Measurements from ENCODE around the gene CREB5. TPM values are rescaled to one million over a fixed set of nuclear protein-coding genes. Genes with fewer than 3 reads are reported as not detected.

The CREB5 gene
- total RNA-seq, 6 donors from 2014 or later: 8.3 to 34.6 (median 15.3) TPM

- Histone ChIP-seq H3K4me1 (peaks cover 17 to 25% (median 21%) of the 10 kb centered on the region in 4 donors), H3K27me3 (no peaks in the 10 kb centered on the region), H3K36me3 (no peaks in the 10 kb centered on the region), H3K4me3 (peak overlapping the region in 3 of 4 donors; percentile 34 to 55 (median 43)), H3K9me3 (no peaks in the 10 kb centered on the region), H3K27ac (peak overlapping the region; percentile 74 to 88 (median 85))
- DNase-seq (peak in 1 of 2 donors; percentile 63), ATAC-seq (ENCODE audit: low FRiP score in 2 of 2) (no peak)
- WGBS, 2 donors: 48 to 49% methylated on average over 7 of the region's 7 CpGs
- TF ChIP-seq POLR2AphosphoS5 (IDR thresholded peaks at IDR 0.05): no peak
These were observed 272.9 kb downstream of the CREB5 start for GRCh38 chr7:28685242-28685643.

- ATAC-seq (ENCODE audit: low FRiP score in 2 of 2) (peak; percentile 94), DNase-seq (peak in 1 of 2 donors; percentile 94)
- H3K27me3 ChIP-seq: no peaks in the 10 kb centered on the region
- H3K36me3 ChIP-seq: no peaks in the 10 kb centered on the region
- peaks cover 17 to 25% (median 21%) of the 10 kb centered on the region in 4 donors for H3K4me1 ChIP-seq
- H3K4me3 ChIP-seq: peak overlapping the region; percentile 34 to 55 (median 44)
- H3K9me3 ChIP-seq: no peaks in the 10 kb centered on the region
- TF ChIP-seq POLR2AphosphoS5 (IDR thresholded peaks at IDR 0.05) (peak; percentile 84 to 90), CTCF (IDR thresholded peaks at IDR 0.05) (no peak), EP300 (IDR thresholded peaks at IDR 0.05) (peak in 1 of 4 donors; percentile 13), POLR2A (IDR thresholded peaks at IDR 0.05) (peak in 2 of 4 donors; percentile 39 to 63)
- H3K27ac ChIP-seq: peak overlapping the region; percentile 74 to 88 (median 85)
- WGBS, 2 donors: 1 to 2% methylated on average over 15 of the region's 15 CpGs
These were observed 273.5 kb downstream of the CREB5 start for GRCh38 chr7:28685644-28686417.

- Histone ChIP-seq H3K4me3 (peak overlapping the region; percentile 34 to 55 (median 44)), H3K36me3 (no peaks in the 10 kb centered on the region), H3K9me3 (no peaks in the 10 kb centered on the region), H3K27ac (peak overlapping the region; percentile 74 to 88 (median 85)), H3K4me1 (peaks cover 17 to 25% (median 21%) of the 10 kb centered on the region in 4 donors), H3K27me3 (no peaks in the 10 kb centered on the region)
- ATAC-seq (ENCODE audit: low FRiP score in 2 of 2): peak in 1 of 2 donors; percentile 70
- DNase-seq: no peak
- TF ChIP-seq EP300 (IDR thresholded peaks at IDR 0.05) (no peak), POLR2A (IDR thresholded peaks at IDR 0.05) (no peak), CTCF (IDR thresholded peaks at IDR 0.05) (no peak), POLR2AphosphoS5 (IDR thresholded peaks at IDR 0.05) (no peak)
- 2 to 3% methylated on average over 11 to 12 of the region's 12 CpGs for WGBS, 2 donors
These were observed 274.1 kb downstream of the CREB5 start for GRCh38 chr7:28686418-28686800.

GRCh38 chr7:28687537-28687936, 275.2 kb downstream of the CREB5 start:
- TF ChIP-seq POLR2A (IDR thresholded peaks at IDR 0.05): no peak
- TF ChIP-seq POLR2AphosphoS5 (IDR thresholded peaks at IDR 0.05): no peak
- TF ChIP-seq EP300 (IDR thresholded peaks at IDR 0.05): no peak
- TF ChIP-seq CTCF (IDR thresholded peaks at IDR 0.05): no peak
- H3K27ac ChIP-seq: no peak overlapping the region
- DNase-seq (no peak), ATAC-seq (ENCODE audit: low FRiP score in 2 of 2) (no peak)
- H3K9me3 ChIP-seq: no peaks in the 10 kb centered on the region
- peak overlapping the region in 1 of 4 donors; percentile 55 for H3K4me3 ChIP-seq
- WGBS, 2 donors: 54 to 63% methylated on average over 4 of the region's 4 CpGs
- peaks cover 17 to 25% (median 21%) of the 10 kb centered on the region in 4 donors for H3K4me1 ChIP-seq
- no peaks in the 10 kb centered on the region for H3K27me3 ChIP-seq
- no peaks in the 10 kb centered on the region for H3K36me3 ChIP-seq

GRCh38 chr7:28688174-28688573, 275.9 kb downstream of the CREB5 start:
- no peak overlapping the region for H3K27ac ChIP-seq

More at GRCh38 chr7:28688174-28688573, 275.9 kb downstream of the CREB5 start:
- no peaks in the 10 kb centered on the region for H3K27me3 ChIP-seq
- WGBS, 2 donors: 71 to 80% methylated on average over 2 of the region's 2 CpGs
- H3K9me3 ChIP-seq: no peaks in the 10 kb centered on the region
- H3K36me3 ChIP-seq: no peaks in the 10 kb centered on the region
- peaks cover 17 to 25% (median 21%) of the 10 kb centered on the region in 4 donors for H3K4me1 ChIP-seq
- TF ChIP-seq POLR2A (IDR thresholded peaks at IDR 0.05): no peak
- TF ChIP-seq CTCF (IDR thresholded peaks at IDR 0.05): no peak
- TF ChIP-seq POLR2AphosphoS5 (IDR thresholded peaks at IDR 0.05): no peak
- TF ChIP-seq EP300 (IDR thresholded peaks at IDR 0.05): no peak
- no peak for ATAC-seq (ENCODE audit: low FRiP score in 2 of 2)
- no peak for DNase-seq
- peak overlapping the region in 1 of 4 donors; percentile 55 for H3K4me3 ChIP-seq
